ENCODE measurements around the gene GFRA1. TPM values are rescaled to one million over a fixed set of nuclear protein-coding genes. Genes with fewer than 3 reads are reported as not detected.

GFRA1 gene
- polyA plus RNA-seq, 3 donors, result 16.7 to 22.8 (median 22.4) TPM

- no peak for DNase-seq
Measured at GRCh38 chr10:116247691-116248090, 25.3 kb downstream of the GFRA1 start.

- DNase-seq, result no peak
Measured at GRCh38 chr10:116246263-116246662, 26.7 kb downstream of the GFRA1 start.

- no peak for DNase-seq
Measured at GRCh38 chr10:116245156-116245555, 27.9 kb downstream of the GFRA1 start.

GRCh38 chr10:116241642-116242410 lies 31.2 kb downstream of the GFRA1 start:
- DNase-seq, result no peak

GRCh38 chr10:116241085-116241484 lies 31.9 kb downstream of the GFRA1 start:
- no peak for DNase-seq

GRCh38 chr10:116240157-116240950 lies 32.7 kb downstream of the GFRA1 start:
- DNase-seq, result no peak

- DNase-seq, result no peak
Measured at GRCh38 chr10:116239229-116239628, 33.8 kb downstream of the GFRA1 start.

GRCh38 chr10:116237970-116238369 lies 35.0 kb downstream of the GFRA1 start:
- no peak for DNase-seq

- DNase-seq, result no peak
Measured at GRCh38 chr10:116237260-116237659, 35.7 kb downstream of the GFRA1 start.

- DNase-seq, result no peak
Measured at GRCh38 chr10:116233230-116233629, 39.8 kb downstream of the GFRA1 start.

- DNase-seq, result no peak
Measured at GRCh38 chr10:116232613-116233012, 40.4 kb downstream of the GFRA1 start.

GRCh38 chr10:116226766-116227165 lies 46.2 kb downstream of the GFRA1 start:
- no peak for DNase-seq

- no peak for DNase-seq
Measured at GRCh38 chr10:116226053-116226452, 47.0 kb downstream of the GFRA1 start.

- DNase-seq, result no peak
Measured at GRCh38 chr10:116223289-116223688, 49.7 kb downstream of the GFRA1 start.

- DNase-seq, result no peak
Measured at GRCh38 chr10:116221053-116221452, 52.0 kb downstream of the GFRA1 start.

- DNase-seq, result no peak
Measured at GRCh38 chr10:116216676-116217075, 56.3 kb downstream of the GFRA1 start.

- no peak for DNase-seq
Measured at GRCh38 chr10:116215651-116216050, 57.4 kb downstream of the GFRA1 start.

- no peak for DNase-seq
Measured at GRCh38 chr10:116211682-116212081, 61.3 kb downstream of the GFRA1 start.

- DNase-seq, result no peak
Measured at GRCh38 chr10:116210588-116211346, 62.2 kb downstream of the GFRA1 start.

GRCh38 chr10:116209781-116210180 lies 63.2 kb downstream of the GFRA1 start:
- no peak for DNase-seq

- no peak for DNase-seq
Measured at GRCh38 chr10:116208956-116209567, 63.9 kb downstream of the GFRA1 start.

- no peak for DNase-seq
Measured at GRCh38 chr10:116207690-116208089, 65.3 kb downstream of the GFRA1 start.
